Stimulated activated naive CD4-positive, alpha-beta T cell (primary cell): ENCODE results near the gene EEFSEC.

ENCODE experiments used
- DNase-seq, 6 experiments: peaks; one replicate each; lab custom pipeline; 2025; lab: John Stamatoyannopoulos, UW

EEFSEC gene

GRCh38 chr3:128353361-128353965, 200.2 kb downstream of the EEFSEC start:
- no peak for DNase-seq

GRCh38 chr3:128353991-128354687, 200.9 kb downstream of the EEFSEC start:
- no peak for DNase-seq

- no peak for DNase-seq
Measured at GRCh38 chr3:128354788-128355542, 201.7 kb downstream of the EEFSEC start.

- no peak for DNase-seq
Measured at GRCh38 chr3:128355543-128355919, 202.2 kb downstream of the EEFSEC start.

GRCh38 chr3:128356822-128357221, 203.5 kb downstream of the EEFSEC start:
- no peak for DNase-seq

GRCh38 chr3:128357538-128357937, 204.3 kb downstream of the EEFSEC start:
- DNase-seq = no peak

GRCh38 chr3:128358156-128358895, 205.0 kb downstream of the EEFSEC start:
- DNase-seq = no peak

GRCh38 chr3:128359060-128359664, 205.9 kb downstream of the EEFSEC start:
- no peak for DNase-seq

- DNase-seq = no peak
Measured at GRCh38 chr3:128359846-128360642, 206.8 kb downstream of the EEFSEC start.

- no peak for DNase-seq
Measured at GRCh38 chr3:128360705-128361271, 207.5 kb downstream of the EEFSEC start.

GRCh38 chr3:128362026-128362965, 209.0 kb downstream of the EEFSEC start:
- DNase-seq = no peak

GRCh38 chr3:128364291-128364690, 211.0 kb downstream of the EEFSEC start:
- no peak for DNase-seq

GRCh38 chr3:128364808-128365360, 211.6 kb downstream of the EEFSEC start:
- DNase-seq = no peak

GRCh38 chr3:128366136-128366535, 212.9 kb downstream of the EEFSEC start:
- no peak for DNase-seq

- no peak for DNase-seq
Measured at GRCh38 chr3:128366652-128367051, 213.4 kb downstream of the EEFSEC start.

GRCh38 chr3:128367221-128367620, 213.9 kb downstream of the EEFSEC start:
- no peak for DNase-seq

- no peak for DNase-seq
Measured at GRCh38 chr3:128367761-128368160, 214.5 kb downstream of the EEFSEC start.

- no peak for DNase-seq
Measured at GRCh38 chr3:128368626-128369025, 215.3 kb downstream of the EEFSEC start.

GRCh38 chr3:128369121-128369703, 215.9 kb downstream of the EEFSEC start:
- no peak for DNase-seq
